Stomach (tissue), 4 donors: ENCODE data around the gene APOLD1.

ENCODE experiments used
- POLR2A ChIP-seq, 4 donors: fragments of 450-650 bp; IDR thresholded peaks; one replicate each; pipeline ENCODE4 v1.6.1; 2016; ENCODE audit warnings: antibody characterized with exemption in 4 of 4, control low read depth in 2 of 4, mild to moderate bottlenecking in 1 of 4, moderate library complexity in 1 of 4
- TF ChIP-seq, protein P1 (sequence below), 7 experiments: fragments of 450-650 bp in 4 of 7; fragments of 200-600 bp in 3 of 7; sonication (generic) in 3 of 7; IDR thresholded peaks; one replicate each; pipeline ENCODE4 v1.5.1; 2016 to 2019; ENCODE audit warnings: antibody characterized with exemption in 7 of 7, control low read depth in 2 of 7, mild to moderate bottlenecking in 1 of 7

DNA sequence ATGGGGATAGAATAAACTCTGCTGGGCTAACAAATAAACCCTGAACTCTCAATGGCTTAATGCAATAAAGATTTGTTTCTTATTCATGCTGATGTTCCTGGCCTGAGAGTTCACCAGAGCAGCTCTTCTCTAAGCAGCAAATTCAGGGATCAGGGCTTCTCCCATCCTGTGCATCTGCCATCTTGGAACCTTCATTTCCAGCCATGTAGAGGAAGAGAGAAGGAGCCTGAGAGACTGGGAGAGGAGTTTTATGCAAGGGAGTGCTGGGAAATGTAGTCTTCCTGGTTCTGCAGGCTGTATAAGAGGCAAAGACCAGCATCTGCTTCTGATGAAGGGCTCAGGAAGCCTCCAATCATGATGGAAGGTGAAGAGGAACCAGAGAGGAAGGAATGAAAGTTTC, 20.6 kb upstream of the APOLD1 start:
- TF ChIP-seq, protein P1, sequence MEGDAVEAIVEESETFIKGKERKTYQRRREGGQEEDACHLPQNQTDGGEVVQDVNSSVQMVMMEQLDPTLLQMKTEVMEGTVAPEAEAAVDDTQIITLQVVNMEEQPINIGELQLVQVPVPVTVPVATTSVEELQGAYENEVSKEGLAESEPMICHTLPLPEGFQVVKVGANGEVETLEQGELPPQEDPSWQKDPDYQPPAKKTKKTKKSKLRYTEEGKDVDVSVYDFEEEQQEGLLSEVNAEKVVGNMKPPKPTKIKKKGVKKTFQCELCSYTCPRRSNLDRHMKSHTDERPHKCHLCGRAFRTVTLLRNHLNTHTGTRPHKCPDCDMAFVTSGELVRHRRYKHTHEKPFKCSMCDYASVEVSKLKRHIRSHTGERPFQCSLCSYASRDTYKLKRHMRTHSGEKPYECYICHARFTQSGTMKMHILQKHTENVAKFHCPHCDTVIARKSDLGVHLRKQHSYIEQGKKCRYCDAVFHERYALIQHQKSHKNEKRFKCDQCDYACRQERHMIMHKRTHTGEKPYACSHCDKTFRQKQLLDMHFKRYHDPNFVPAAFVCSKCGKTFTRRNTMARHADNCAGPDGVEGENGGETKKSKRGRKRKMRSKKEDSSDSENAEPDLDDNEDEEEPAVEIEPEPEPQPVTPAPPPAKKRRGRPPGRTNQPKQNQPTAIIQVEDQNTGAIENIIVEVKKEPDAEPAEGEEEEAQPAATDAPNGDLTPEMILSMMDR (IDR thresholded peaks at IDR 0.05) = no peak
- no peak for TF ChIP-seq POLR2A (IDR thresholded peaks at IDR 0.05)
